HepG2 (cell line): ENCODE data around the gene ST6GALNAC3. TPM values are rescaled to one million over a fixed set of nuclear protein-coding genes. Genes with fewer than 3 reads are reported as not detected.

Source experiments
- ATAC-seq: fragments of 200-7000 bp; cut with Tn5 transposase; 3 replicates; pipeline ENCODE4 v1.9.1; 2020; ENCODE audit warnings: mild to moderate bottlenecking, moderate library complexity
- BruUV-seq: library from RNA; stranded (reverse); fragments of 400-500 nt; replicated peaks from 2 replicates; lab custom pipeline; 2021; lab: Mats Ljungman, UMichigan
- CTCF ChIA-PET: fragments of 300-600 bp; formaldehyde crosslinking; extraction: SDS; loops from one replicate; lab custom pipeline; 2021; ENCODE audit warnings: low total read pairs, inconsistent platforms, low intra/inter-chr PET ratio; lab: Yijun Ruan, JAX
- POLR2A ChIA-PET: fragments of 350-600 bp; sonication (Branson Sonifier 250); formaldehyde crosslinking; loops from one replicate; lab custom pipeline; 2020; ENCODE audit warnings: antibody characterized with exemption, inconsistent platforms; lab: Yijun Ruan, JAX
- DNase-seq: peaks from one replicate; pipeline ENCODE4 v3.0.0-alpha.2; 2015; ENCODE audit warnings: low spot score
- FAIRE-seq: peaks from 3 replicates; lab custom pipeline; 2011; peaks lifted over from hg19 to GRCh38; lab: Jason Lieb, UNC
- H2AFZ ChIP-seq: one replicate; pipeline ENCODE4 v1.6.1; 2011; ENCODE audit warnings: low read length, inconsistent platforms
- H3K27ac ChIP-seq: fragments of 300-600 bp; 3 replicates; pipeline ENCODE4 v1.8.0; 2011; ENCODE audit warnings: mixed run types, mild to moderate bottlenecking, mixed read lengths, low read length, inconsistent platforms; ENCODE audit not compliant: insufficient read depth; ENCODE audit errors: extremely low read length
- H3K27me3 ChIP-seq, 2 experiments: fragments of 200-600 bp in 1 of 2; 2 replicates in 1 of 2; 3 replicates in 1 of 2; pipeline versions ENCODE4 v1.6.0 to v1.8.0; 2011; ENCODE audit warnings: low read length in 2 of 2, mild to moderate bottlenecking in 2 of 2, moderate library complexity in 2 of 2, inconsistent platforms in 1 of 2; ENCODE audit not compliant: insufficient read depth in 2 of 2, control insufficient read depth in 1 of 2
- H3K36me3 ChIP-seq, 2 experiments: fragments of 200-600 bp in 1 of 2; replicated peaks in 1 of 2; 2 replicates in 1 of 2; 3 replicates in 1 of 2; pipeline versions ENCODE4 v1.5.1 to v1.8.0; 2011; ENCODE audit warnings: low read length in 2 of 2, inconsistent platforms in 1 of 2; ENCODE audit not compliant: insufficient read depth in 2 of 2, control insufficient read depth in 1 of 2
- H3K4me1 ChIP-seq: 2 replicates; pipeline ENCODE4 v1.5.1; 2012; ENCODE audit warnings: low read length, inconsistent platforms; ENCODE audit not compliant: insufficient read depth
- H3K4me2 ChIP-seq: 2 replicates; pipeline ENCODE4 v1.6.0; 2011; ENCODE audit warnings: low read depth, low read length, inconsistent platforms
- H3K4me3 ChIP-seq, 3 experiments: fragments of 200-600 bp in 1 of 3; sonication (generic), shearing (Covaris generic) in 1 of 3; replicated peaks in 1 of 3; 2 replicates each; pipeline ENCODE4 v1.5.1; 2011 to 2016; ENCODE audit warnings: low read length in 3 of 3, inconsistent platforms in 2 of 3, low read depth in 2 of 3, mild to moderate bottlenecking in 2 of 3, control low read depth in 1 of 3, mixed read lengths in 1 of 3; ENCODE audit not compliant: insufficient read depth in 1 of 3
- H3K79me2 ChIP-seq: one replicate; pipeline ENCODE4 v1.6.1; 2011; ENCODE audit warnings: low read length, inconsistent platforms; ENCODE audit not compliant: insufficient read depth
- H3K9ac ChIP-seq: 2 replicates; pipeline ENCODE4 v1.6.0; 2011; ENCODE audit warnings: mild to moderate bottlenecking, low read depth, low read length, inconsistent platforms; ENCODE audit not compliant: insufficient read depth
- H3K9me3 ChIP-seq: 2 replicates; pipeline ENCODE4 v1.5.1; 2012; ENCODE audit warnings: mild to moderate bottlenecking, low read length
- H4K20me1 ChIP-seq: 2 replicates; pipeline ENCODE4 v1.6.0; 2011; ENCODE audit warnings: inconsistent platforms, mild to moderate bottlenecking, low read length, moderate library complexity; ENCODE audit not compliant: insufficient read depth
- ERF ChIP-seq: IDR thresholded peaks from 2 replicates; pipeline ENCODE4 v1.6.1; 2018; ENCODE audit warnings: missing biosample characterization, missing genetic modification reagents
- FLYWCH1 ChIP-seq: sonication (generic); formaldehyde crosslinking; IDR thresholded peaks from 2 replicates; pipeline ENCODE4 v1.8.1; 2023; ENCODE audit warnings: mild to moderate bottlenecking, missing genetic modification reagents
- KLF16 ChIP-seq, 2 experiments: sonication (generic) in 1 of 2; formaldehyde crosslinking in 1 of 2; IDR thresholded peaks; 2 replicates each; pipeline versions ENCODE4 v1.6.1 to v1.8.0; 2016 to 2023; ENCODE audit warnings: missing genetic modification reagents in 2 of 2, missing compliant biosample characterization in 1 of 2
- MAZ ChIP-seq, 2 experiments: sonication (generic) in 1 of 2; formaldehyde crosslinking in 1 of 2; IDR thresholded peaks; 2 replicates each; pipeline versions ENCODE4 v1.5.0 to v1.6.1; 2012 to 2020; ENCODE audit warnings: low read depth in 2 of 2, mild to moderate bottlenecking in 2 of 2, borderline replicate concordance in 1 of 2, improper control_type of control experiment in 1 of 2, low read length in 1 of 2, missing genetic modification reagents in 1 of 2, moderate library complexity in 1 of 2
- NR2F1 ChIP-seq, 2 experiments: fragments of 450-650 bp in 1 of 2; formaldehyde crosslinking in 1 of 2; IDR thresholded peaks; 2 replicates each; pipeline versions ENCODE4 v1.5.0 to v1.6.1; 2016 to 2020; ENCODE audit warnings: mild to moderate bottlenecking in 1 of 2, missing compliant biosample characterization in 1 of 2, missing genetic modification reagents in 1 of 2, moderate library complexity in 1 of 2
- PCBP2 ChIP-seq: fragments of 200-400 bp; formaldehyde crosslinking; optimal IDR thresholded peaks from 2 replicates; pipeline ENCODE3; 2018; ENCODE audit warnings: low read length, low read depth; ENCODE audit not compliant: poor library complexity, severe bottlenecking
- RAD21 ChIP-seq: fragments of 450-650 bp; formaldehyde crosslinking; IDR thresholded peaks from 2 replicates; pipeline ENCODE4 v1.5.0; 2020; ENCODE audit warnings: mild to moderate bottlenecking
- SP1 ChIP-seq, 2 experiments: fragments of 450-650 bp in 1 of 2; sonication (generic) in 1 of 2; formaldehyde crosslinking in 1 of 2; IDR thresholded peaks; 2 replicates each; pipeline versions ENCODE4 v1.4.0 to v1.6.1; 2016 to 2020; ENCODE audit warnings: missing genetic modification reagents in 1 of 2
- SRSF1 ChIP-seq: fragments of 200-400 bp; formaldehyde crosslinking; optimal IDR thresholded peaks from 2 replicates; pipeline ENCODE3; 2017; ENCODE audit warnings: mild to moderate bottlenecking, low read depth, low read length, moderate library complexity
- TMF1 ChIP-seq: sonication (generic); formaldehyde crosslinking; IDR thresholded peaks from 2 replicates; pipeline ENCODE4 v1.8.1; 2022; ENCODE audit warnings: low read depth, missing genetic modification reagents
- ZNF101 ChIP-seq: sonication (generic); formaldehyde crosslinking; IDR thresholded peaks from 2 replicates; pipeline ENCODE4 v1.4.0; 2020; ENCODE audit warnings: mild to moderate bottlenecking, low read depth, missing genetic modification reagents, borderline replicate concordance
- ZNF468 ChIP-seq: sonication (generic); formaldehyde crosslinking; IDR thresholded peaks from 2 replicates; pipeline ENCODE4 v1.8.0; 2022; ENCODE audit warnings: mild to moderate bottlenecking, moderate library complexity, missing genetic modification reagents
- ZNF484 ChIP-seq: sonication (generic); formaldehyde crosslinking; IDR thresholded peaks from 2 replicates; pipeline ENCODE4 v1.5.1; 2020; ENCODE audit warnings: mild to moderate bottlenecking, low read depth, missing genetic modification reagents, borderline replicate concordance
- ZNF781 ChIP-seq: sonication (generic); formaldehyde crosslinking; IDR thresholded peaks from 2 replicates; pipeline ENCODE4 v1.5.1; 2020; ENCODE audit warnings: borderline replicate concordance, mild to moderate bottlenecking, missing genetic modification reagents; ENCODE audit errors: not compliant biosample characterization
- WGBS: methylation state at CpG from one replicate; pipeline ENCODE4 v1.1.6; 2017; ENCODE audit warnings: low lambda C conversion rate; 5-methylcytosine and 5-hydroxymethylcytosine counted together
- in situ Hi-C: cut with HindIII; loops from 2 replicates; pipeline ENCODE4 v1.10.0; 2017; ENCODE audit warnings: low pct_unique_long_range_greater_than_20kb; ENCODE audit not compliant: extremely low pct_ligation_motif_present
- intact Hi-C: fragments of 100-400 bp; cut with micrococcal nuclease; formaldehyde crosslinking; loops from one replicate; pipeline ENCODE4 v1.10.0; 2022; ENCODE audit not compliant: unreplicated experiment
- polyA plus RNA-seq, 8 experiments: library from polyadenylated mRNA; depleted of rRNA in 3 of 8; stranded (reverse) in 7 of 8; unstranded in 1 of 8; fragments of >200 nt; fragmentation: Illumina TruSeq in 4 of 8; extraction: Trizol in 4 of 8; gene quantifications; 2 replicates each; pipeline versions ENCODE4 v1.2.1 to v1.2.3, GENCODE V29; 2011 to 2016; ENCODE audit warnings: low read depth in 4 of 8, missing spikeins in 1 of 8, mixed read lengths in 1 of 8; ENCODE audit not compliant: insufficient read depth in 1 of 8
- total RNA-seq, 5 experiments: library from RNA; depleted of rRNA; stranded (reverse); fragments of >200 nt; fragmentation: Illumina TruSeq; extraction: Trizol; gene quantifications; 2 replicates each; pipeline ENCODE4 v1.2.3, GENCODE V29; 2016; ENCODE audit warnings: low read depth in 1 of 5
- TF ChIP-seq, protein P1 (sequence below): sonication (generic); formaldehyde crosslinking; IDR thresholded peaks from 2 replicates; pipeline ENCODE4 v1.5.0; 2020; ENCODE audit warnings: missing genetic modification reagents, mild to moderate bottlenecking, borderline replicate concordance

Gene ST6GALNAC3
- total and polyA plus RNA-seq, 2 of the 13 experiments (the other 11 are each of a cell fraction or from before 2014, with no cell fraction given) = not detected

- peaks cover 68% of the 10 kb centered on the region for H3K9me3 ChIP-seq
- no peak overlapping the region for H3K27ac ChIP-seq
- WGBS = 0% methylated on average over 2 of the region's 2 CpGs
- intact Hi-C loops = no loop called here
- H2AFZ ChIP-seq = no peak overlapping the region
- FAIRE-seq (no peak), DNase-seq (no peak), ATAC-seq (no peak)
- TF ChIP-seq SRSF1 (no peak), ZNF468 (no peak), ZNF101 (CRISPR knock-in tag) (no peak), RAD21 (no peak), ZNF781 (CRISPR knock-in tag) (no peak), MAZ (IDR thresholded peaks at IDR 0.05; ENCODE audit: borderline replicate concordance, low read depth, low read length) (no peak), MAZ (CRISPR knock-in tag; IDR thresholded peaks at IDR 0.05; ENCODE audit: low read depth) (no peak), FLYWCH1 (no peak), ZNF484 (CRISPR knock-in tag) (no peak), PCBP2 (no peak), KLF16 (CRISPR knock-in tag; IDR thresholded peaks at IDR 0.05) (no peak), TMF1 (no peak), ERF (CRISPR knock-in tag) (no peak), NR2F1 (CRISPR knock-in tag; IDR thresholded peaks at IDR 0.05) (no peak), SP1 (IDR thresholded peaks at IDR 0.05) (no peak), SP1 (CRISPR knock-in tag; IDR thresholded peaks at IDR 0.05) (no peak)
- TF ChIP-seq, protein P1, sequence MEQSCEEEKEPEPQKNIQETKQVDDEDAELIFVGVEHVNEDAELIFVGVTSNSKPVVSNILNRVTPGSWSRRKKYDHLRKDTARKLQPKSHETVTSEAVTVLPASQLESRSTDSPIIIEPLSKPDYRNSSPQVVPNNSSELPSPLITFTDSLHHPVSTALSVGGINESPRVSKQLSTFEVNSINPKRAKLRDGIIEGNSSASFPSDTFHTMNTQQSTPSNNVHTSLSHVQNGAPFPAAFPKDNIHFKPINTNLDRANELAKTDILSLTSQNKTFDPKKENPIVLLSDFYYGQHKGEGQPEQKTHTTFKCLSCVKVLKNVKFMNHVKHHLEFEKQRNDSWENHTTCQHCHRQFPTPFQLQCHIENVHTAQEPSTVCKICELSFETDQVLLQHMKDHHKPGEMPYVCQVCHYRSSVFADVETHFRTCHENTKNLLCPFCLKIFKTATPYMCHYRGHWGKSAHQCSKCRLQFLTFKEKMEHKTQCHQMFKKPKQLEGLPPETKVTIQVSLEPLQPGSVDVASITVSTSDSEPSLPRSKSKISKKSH (CRISPR knock-in tag) = no peak
- H3K9ac ChIP-seq = no peak overlapping the region
- ChIA-PET POLR2A (no interaction called here), CTCF (no interaction called here)
- in situ Hi-C loops = no loop called here
- no peaks in the 10 kb centered on the region for H3K79me2 ChIP-seq
- no peaks in the 10 kb centered on the region for H4K20me1 ChIP-seq
- H3K36me3 ChIP-seq = no peaks in the 10 kb centered on the region
- no peaks in the 10 kb centered on the region for H3K27me3 ChIP-seq
- no peak overlapping the region for H3K4me3 ChIP-seq
- H3K4me1 ChIP-seq = no peaks in the 10 kb centered on the region
- no TSS peak for BruUV-seq
- no peak overlapping the region for H3K4me2 ChIP-seq
Measured at GRCh38 chr1:76661531-76661930, 587.0 kb downstream of the ST6GALNAC3 start.
